Right ventricle myocardium superior (tissue), 1 donor: ENCODE measurements around the gene PARP6. TPM values are rescaled to one million over a fixed set of nuclear protein-coding genes. Genes with fewer than 3 reads are reported as not detected.
A peak's percentile ranks its signal among the peaks of the same experiment; 100 is the strongest.

Experiments
- ATAC-seq: fragments of 200-7000 bp; cut with Tn5 transposase; one replicate; pipeline ENCODE4 v1.9.1; 2020; ENCODE audit warnings: mild to moderate bottlenecking; ENCODE audit not compliant: poor library complexity
- DNase-seq: peaks from one replicate; pipeline ENCODE4 v3.0.0-alpha.2; 2020
- intact Hi-C: fragments of 100-400 bp; cut with DNase I; formaldehyde crosslinking; loops from one replicate; pipeline ENCODE4 v1.11.2; 2022
- long read RNA-seq: library from polyadenylated mRNA; unstranded; transcript quantifications from one replicate; pipeline ENCODE4 v2.0.0, GENCODE V29; 2021
- total RNA-seq: library from RNA; stranded (reverse); fragmentation: NEBNext Ultra II Directional; extraction: Animal tissue kit (Norgen Biotek cat#: 25700); gene quantifications from one replicate; pipeline ENCODE4 v1.2.1, GENCODE V29; 2021
- donor health status: DM: no; HTN: yes; CAD: no; lungs with severe emphysema.

Gene PARP6
- 37.2 TPM for total RNA-seq
- long read RNA-seq, partial matches to known transcripts: 7 of 116 reads
- long read RNA-seq, other reads (novel, unspliced or antisense): 108 of 116 reads

DNA sequence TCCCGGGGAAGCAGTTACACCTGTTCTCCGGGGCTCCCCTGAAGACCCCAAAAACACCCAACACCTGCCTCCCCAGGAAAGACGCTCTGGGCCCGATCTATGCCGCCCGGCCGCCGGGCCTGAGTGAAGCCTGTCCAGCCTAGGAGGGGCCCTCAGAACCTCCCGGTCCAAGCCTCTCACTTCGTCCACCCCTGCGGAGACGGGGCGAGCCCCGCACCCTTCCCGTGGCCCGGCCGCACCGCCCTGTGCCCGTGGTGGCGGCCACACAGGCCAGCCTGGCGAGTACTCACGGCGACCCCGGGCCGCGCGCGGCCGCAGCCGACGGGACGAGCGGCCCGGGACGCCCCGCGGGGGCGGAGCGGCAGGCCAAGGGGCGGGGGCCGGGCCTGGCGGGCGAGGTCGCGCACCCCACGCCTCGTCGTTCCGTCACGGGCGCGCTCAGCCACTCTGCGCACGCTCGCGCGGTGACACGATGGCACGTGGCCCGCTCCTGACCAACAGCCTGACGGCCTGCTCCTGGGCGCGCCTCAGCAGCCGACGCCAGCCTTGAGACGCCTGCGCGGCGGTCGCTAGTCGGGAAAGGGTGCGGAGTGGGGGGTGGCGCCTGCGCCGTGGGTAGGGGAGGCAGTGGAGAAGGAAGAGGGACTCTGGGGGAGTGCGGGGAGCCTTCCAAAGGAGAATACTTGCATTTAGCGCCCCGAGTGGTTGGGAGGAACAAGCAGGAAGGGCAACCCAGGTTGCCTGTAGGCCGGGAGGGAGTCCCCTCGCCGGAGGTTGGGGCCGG lies at the start of gene PARP6:
TSS of gene PARP6 (minus strand) at position 342 of the 784 bp plus-strand sequence. CDS start 5,077 bp downstream, outside the sequence.
- ATAC-seq (peak; percentile 99), DNase-seq (peak; percentile 99)
- intact Hi-C loops: loop anchor here (10.0 kb wide), 1 partner anchor 78 kb away; the partner anchor contains the start of gene GRAMD2A

DNA sequence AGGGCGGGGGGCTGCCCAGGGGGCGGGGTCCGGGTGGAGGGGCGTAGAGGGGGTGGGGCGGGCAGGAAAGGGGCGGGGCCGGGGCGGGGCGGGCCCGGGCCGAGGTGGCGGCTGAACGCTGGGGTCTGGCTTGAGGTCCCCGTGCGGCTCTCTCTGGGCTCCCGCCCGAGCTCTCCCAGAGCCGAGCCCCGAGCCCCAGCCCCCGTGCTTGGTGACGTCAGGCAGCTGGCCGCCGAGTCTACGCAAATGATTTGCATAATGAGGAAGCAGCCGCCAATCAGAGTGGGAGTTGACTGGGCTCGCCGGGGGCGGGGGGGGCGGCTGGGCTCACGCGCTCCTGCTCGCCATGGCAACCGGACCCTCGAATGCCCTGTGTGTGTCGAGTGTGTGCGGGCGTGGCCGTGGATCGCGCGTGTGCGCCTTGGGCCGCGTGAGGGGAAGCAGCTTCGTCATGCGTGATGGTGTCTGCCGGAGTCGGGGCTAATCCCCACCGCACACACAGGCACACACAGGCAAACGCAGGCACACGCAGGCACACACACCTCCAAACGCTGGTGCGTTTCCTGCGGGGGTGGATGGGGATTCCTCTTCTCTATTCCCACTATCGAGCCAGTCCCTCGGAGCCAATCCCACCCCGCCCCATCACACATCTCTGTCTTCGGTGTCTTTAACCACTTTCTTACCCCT lies 47.8 kb upstream of the PARP6 start, which contains the start of gene CELF6:
TSS of gene CELF6 (minus strand) at position 173 of the 687 bp plus-strand sequence. CDS start 283 bp downstream, outside the sequence.
- peak; percentile 80 for ATAC-seq
- intact Hi-C loops: no loop called here
- peak; percentile 84 for DNase-seq

- intact Hi-C loops: no loop called here
- peak; percentile 84 for DNase-seq
- ATAC-seq: peak; percentile 97
Observed at GRCh38 chr15:72319360-72319984, 47.1 kb upstream of the PARP6 start.

GRCh38 chr15:72318408-72318942 lies 46.1 kb upstream of the PARP6 start:
- intact Hi-C loops: no loop called here

GRCh38 chr15:72315706-72316370 lies 43.5 kb upstream of the PARP6 start:
- DNase-seq (no peak), ATAC-seq (no peak)
- intact Hi-C loops: no loop called here

More at GRCh38 chr15:72318408-72318942, 46.1 kb upstream of the PARP6 start:
- ATAC-seq: no peak
- no peak for DNase-seq

DNA sequence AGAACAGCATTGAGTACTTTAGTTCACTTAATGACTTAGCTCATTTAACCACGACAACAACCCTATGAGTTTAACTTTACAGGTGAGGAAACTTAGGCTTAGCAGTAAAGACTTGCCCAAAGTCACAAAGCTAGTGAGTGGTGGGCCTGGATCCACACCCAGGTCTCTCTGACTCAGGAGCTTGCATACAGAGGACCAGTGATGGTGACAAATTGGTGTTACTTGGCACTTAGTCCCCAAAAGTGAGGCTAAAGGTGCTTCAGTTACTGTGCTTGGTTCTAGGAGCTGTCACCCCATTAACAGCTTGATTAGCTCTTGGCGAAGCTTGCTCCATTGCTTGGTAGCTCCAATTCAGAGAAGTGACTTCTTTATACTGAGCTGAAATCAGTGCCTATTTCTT lies 41.5 kb upstream of the PARP6 start:
- intact Hi-C loops: no loop called here
- DNase-seq (no peak), ATAC-seq (no peak)

DNA sequence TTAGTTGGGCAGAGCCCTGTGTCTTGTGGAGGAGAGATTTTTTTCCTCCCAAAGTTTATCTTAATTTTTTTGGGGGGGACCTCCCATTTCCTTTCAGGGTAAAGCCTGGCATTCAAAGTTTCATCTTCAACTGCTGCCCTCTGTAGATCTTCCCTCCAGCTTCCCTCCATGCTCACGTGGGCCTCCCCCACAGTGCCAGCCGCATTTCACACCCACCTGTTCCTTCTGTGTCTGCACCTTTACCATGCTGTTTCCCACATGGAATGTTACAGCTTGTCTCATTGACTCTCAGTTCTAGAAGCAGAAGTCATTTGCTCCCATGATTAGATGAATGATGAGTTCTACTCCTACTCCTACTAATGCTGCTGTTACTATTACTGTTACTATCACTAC lies 41.1 kb upstream of the PARP6 start:
- no peak for ATAC-seq
- no peak for DNase-seq
- intact Hi-C loops: no loop called here

GRCh38 chr15:72312605-72313447 lies 40.5 kb upstream of the PARP6 start:
- DNase-seq (peak; percentile 70), ATAC-seq (peak; percentile 79)
- intact Hi-C loops: no loop called here

GRCh38 chr15:72307026-72307425 lies 34.7 kb upstream of the PARP6 start:
- intact Hi-C loops: no loop called here
- DNase-seq (no peak), ATAC-seq (no peak)

GRCh38 chr15:72306211-72306785 lies 33.9 kb upstream of the PARP6 start:
- DNase-seq (no peak), ATAC-seq (no peak)
- intact Hi-C loops: no loop called here

DNA sequence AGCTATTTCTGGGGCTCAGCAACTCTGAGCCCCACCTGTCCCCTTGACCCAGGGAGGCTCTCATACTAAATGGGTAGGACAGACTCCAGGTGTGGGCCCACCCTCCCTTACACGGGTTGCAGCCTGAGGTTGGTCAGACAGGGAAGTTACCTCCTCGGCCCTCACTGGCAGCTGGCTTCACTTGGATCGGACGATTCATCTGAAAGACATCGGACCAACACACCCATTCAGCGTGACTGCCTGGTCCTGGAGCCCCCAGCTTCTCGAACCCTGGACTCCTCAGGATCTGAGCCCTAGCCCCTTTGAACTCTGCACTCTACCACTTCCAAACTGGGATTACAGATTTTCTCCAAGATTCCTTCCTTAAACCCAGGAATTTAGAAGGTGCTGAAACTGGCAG lies 32.2 kb upstream of the PARP6 start:
- ATAC-seq (no peak), DNase-seq (no peak)
- intact Hi-C loops: no loop called here

DNA sequence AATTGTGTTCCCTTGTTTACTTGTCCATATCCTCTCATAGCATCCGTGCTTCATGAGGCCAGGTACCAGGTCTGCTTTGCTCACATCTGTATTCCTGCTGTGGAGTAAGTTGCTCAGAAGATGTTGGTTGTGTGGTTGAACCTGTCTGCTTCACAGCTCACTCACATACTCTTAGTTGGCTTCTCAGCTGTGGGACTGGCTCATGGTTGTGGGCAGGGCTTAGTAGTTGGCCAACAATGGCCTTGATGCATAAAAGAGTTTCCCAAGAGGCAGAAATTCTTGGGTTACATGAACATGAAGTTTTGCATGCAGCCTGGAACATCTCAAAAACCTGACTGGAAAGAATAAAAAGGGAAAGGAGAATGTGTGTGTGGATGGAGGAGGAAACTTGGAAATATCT lies 30.6 kb upstream of the PARP6 start:
- ATAC-seq (no peak), DNase-seq (no peak)
- intact Hi-C loops: no loop called here

- intact Hi-C loops: no loop called here
- DNase-seq (no peak), ATAC-seq (no peak)
Observed at GRCh38 chr15:72289597-72290325, 17.4 kb upstream of the PARP6 start.

DNA sequence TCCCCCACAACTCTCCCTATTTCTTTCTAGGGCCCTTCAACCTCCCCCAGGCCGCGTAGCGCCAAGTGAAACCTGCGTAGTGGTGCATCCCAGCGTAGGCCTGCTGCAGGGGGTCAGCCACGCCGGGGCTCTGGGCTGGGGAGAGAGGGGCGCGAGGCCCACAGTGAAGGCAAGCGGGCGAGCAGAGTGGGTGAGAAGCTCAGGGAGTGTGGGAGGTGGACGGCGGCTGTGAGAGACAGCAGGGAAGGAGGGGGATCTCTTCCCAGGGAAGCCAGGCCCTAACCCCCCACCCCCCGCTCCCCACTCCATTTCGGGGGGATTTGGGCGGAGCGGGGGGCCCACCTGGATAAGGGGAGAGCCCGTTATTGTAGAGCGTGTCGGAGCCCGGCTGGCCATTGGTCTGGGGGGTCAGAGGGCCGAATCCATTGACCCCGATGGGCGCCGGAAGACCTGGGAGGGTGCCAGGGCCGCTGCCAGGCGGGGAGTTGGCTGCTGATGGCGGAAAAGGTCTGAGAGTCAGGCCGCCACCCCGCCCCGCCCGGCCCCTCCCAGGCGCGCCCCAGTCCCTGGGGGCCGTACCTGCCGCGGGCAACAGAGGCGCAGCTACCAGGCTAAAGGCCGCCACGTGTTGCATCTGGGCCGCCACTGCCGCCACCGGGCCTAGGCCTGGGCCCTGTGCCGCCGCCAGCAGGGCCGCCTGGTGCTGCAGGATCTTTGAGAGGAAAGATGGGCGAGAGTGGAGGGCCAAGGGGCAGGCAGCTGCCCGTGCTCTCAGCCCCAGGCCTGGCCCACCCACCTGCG lies 16.6 kb upstream of the PARP6 start:
- intact Hi-C loops: no loop called here
- ATAC-seq (no peak), DNase-seq (no peak)

DNA sequence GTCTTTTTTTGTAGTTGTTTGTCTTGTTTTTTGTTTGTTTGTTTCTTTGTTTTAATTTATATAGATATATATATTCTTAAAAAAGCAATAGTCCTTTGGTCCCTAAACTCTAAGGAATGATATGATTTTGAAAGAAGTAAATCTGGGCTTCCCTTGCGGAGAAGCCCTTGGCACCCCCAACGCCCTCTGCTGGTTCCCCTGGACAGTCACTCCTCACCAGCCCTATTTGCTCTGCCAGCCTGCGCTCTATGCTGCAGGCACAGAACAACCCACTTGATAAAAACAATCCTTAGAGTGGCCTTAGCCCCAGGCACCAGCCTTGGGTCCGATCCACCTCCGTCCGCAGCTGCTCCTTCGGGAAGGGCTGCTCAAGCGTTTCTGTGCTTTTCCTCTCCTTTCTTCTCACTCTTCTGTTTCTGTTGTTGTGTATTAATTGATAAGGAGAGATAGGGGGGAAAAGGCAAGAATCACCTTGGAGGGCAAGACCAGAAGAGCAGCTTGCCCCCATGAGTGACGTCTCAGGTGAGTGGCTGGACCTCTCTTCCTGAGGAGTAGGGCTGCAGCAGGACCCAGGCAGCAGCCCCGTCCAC lies 13.7 kb upstream of the PARP6 start:
- peak; percentile 64 for ATAC-seq
- intact Hi-C loops: no loop called here
- DNase-seq: peak; percentile 56

GRCh38 chr15:72285402-72285801 lies 13.0 kb upstream of the PARP6 start:
- intact Hi-C loops: no loop called here
- ATAC-seq: no peak
- no peak for DNase-seq
